ENCODE data around the gene FBF1.

FBF1 gene

DNA sequence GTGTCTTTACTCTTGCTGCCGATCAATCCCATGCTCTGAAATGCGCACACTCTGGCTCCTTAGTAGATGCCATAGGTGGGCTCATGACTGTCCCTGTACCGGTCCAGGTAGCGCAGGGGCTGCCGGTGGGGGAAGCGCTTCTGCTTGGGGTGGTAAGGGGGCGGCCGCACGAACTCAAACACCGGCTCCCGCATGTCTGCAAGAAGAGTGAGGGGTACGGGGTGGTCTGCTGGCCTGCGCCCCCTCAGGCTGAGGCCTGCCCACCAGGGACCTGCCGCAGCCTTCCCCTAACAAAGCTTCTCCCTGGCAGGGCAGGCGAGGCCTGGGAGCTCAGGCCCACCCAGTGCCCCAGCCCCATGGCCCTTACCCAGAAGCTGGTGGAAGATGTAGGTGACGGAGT, 42.1 kb downstream of the FBF1 start:
- TF ChIP-seq, protein P1, sequence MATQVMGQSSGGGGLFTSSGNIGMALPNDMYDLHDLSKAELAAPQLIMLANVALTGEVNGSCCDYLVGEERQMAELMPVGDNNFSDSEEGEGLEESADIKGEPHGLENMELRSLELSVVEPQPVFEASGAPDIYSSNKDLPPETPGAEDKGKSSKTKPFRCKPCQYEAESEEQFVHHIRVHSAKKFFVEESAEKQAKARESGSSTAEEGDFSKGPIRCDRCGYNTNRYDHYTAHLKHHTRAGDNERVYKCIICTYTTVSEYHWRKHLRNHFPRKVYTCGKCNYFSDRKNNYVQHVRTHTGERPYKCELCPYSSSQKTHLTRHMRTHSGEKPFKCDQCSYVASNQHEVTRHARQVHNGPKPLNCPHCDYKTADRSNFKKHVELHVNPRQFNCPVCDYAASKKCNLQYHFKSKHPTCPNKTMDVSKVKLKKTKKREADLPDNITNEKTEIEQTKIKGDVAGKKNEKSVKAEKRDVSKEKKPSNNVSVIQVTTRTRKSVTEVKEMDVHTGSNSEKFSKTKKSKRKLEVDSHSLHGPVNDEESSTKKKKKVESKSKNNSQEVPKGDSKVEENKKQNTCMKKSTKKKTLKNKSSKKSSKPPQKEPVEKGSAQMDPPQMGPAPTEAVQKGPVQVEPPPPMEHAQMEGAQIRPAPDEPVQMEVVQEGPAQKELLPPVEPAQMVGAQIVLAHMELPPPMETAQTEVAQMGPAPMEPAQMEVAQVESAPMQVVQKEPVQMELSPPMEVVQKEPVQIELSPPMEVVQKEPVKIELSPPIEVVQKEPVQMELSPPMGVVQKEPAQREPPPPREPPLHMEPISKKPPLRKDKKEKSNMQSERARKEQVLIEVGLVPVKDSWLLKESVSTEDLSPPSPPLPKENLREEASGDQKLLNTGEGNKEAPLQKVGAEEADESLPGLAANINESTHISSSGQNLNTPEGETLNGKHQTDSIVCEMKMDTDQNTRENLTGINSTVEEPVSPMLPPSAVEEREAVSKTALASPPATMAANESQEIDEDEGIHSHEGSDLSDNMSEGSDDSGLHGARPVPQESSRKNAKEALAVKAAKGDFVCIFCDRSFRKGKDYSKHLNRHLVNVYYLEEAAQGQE (IDR thresholded peaks at IDR 0.05; ENCODE audit: insufficient read depth in 1 of 2, low read depth in 2 of 2, low read length in 2 of 2): no peak
- TF ChIP-seq FOXP2 (optimal IDR thresholded peaks at IDR 0.05; ENCODE audit: borderline replicate concordance, extremely low read depth, extremely low read length, insufficient read depth) (no peak), POLR2AphosphoS5 (IDR thresholded peaks at IDR 0.05; ENCODE audit: low read depth, low read length) (no peak), SIN3A (IDR thresholded peaks at IDR 0.05; ENCODE audit: borderline replicate concordance, insufficient read depth, low read length) (no peak), TAF1 (IDR thresholded peaks at IDR 0.05; ENCODE audit: borderline replicate concordance, insufficient read depth, low read length) (no peak)

DNA sequence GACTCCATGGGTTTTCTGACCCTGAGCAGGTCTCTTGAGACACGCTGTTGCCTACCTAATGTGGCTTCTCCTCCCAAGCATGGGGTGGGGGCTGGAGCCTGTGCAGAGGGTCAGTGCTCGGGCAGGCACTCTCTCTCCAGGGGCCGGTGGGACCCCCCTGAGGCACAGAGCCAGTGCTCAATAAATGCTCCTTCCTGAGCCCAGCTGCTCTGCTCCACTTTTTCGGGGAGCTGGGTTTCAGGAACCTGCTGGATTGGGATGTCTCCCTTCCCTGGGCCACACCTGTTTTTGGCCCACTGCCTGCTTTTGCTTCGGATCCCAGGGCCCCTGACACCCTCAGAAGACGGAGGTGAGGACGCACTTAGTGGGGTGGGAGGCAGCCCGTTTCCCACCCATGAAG, 42.8 kb downstream of the FBF1 start:
- TF ChIP-seq, protein P1 (IDR thresholded peaks at IDR 0.05; ENCODE audit: insufficient read depth in 1 of 2, low read depth in 2 of 2, low read length in 2 of 2): no peak
- TF ChIP-seq SIN3A (IDR thresholded peaks at IDR 0.05; ENCODE audit: borderline replicate concordance, insufficient read depth, low read length): no peak
- no peak for TF ChIP-seq FOXP2 (optimal IDR thresholded peaks at IDR 0.05; ENCODE audit: borderline replicate concordance, extremely low read depth, extremely low read length, insufficient read depth)
- TF ChIP-seq POLR2AphosphoS5 (IDR thresholded peaks at IDR 0.05; ENCODE audit: low read depth, low read length): no peak
- TF ChIP-seq TAF1 (IDR thresholded peaks at IDR 0.05; ENCODE audit: borderline replicate concordance, insufficient read depth, low read length): no peak

DNA sequence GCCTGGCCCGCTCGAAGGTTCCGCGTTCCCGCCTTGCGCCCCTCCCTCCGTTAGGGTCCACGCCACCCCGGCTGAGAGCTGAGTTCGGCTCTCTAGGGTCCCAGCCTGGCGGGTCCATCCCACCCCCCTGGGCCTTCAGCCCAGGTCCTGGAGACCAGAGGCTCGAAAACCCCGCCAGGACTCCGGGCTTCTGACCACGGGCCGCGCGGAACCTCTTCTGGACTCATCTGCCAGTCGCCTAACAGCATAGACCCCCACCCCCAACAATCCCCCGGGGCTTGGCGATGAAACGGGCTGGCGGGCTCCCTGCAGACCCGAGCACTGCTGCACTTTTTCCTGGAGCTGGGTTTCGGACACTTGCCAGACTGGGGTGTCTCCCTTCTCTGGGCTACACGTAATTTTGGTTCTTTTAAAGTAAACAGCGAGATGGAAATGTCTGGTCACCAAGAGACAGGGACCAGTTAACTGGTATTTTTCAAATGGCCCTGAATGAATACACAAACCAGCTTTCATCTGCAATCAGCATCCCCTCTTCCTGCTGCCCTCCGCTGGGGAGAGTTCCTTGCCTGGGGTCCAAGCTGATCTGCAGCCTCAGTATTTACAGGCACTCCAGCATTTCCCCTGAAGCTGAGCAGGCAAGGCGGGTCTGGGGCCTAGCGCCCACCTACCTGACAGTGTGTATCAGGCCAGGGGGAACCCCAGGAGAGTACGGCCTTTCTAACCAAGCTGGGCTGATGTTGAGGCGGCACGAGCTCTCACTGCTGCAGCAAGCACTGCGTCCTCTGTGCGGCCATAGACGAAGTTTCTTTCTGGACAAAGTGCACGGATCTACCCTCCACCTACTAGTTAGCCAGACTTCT, 43.5 kb downstream of the FBF1 start:
- TF ChIP-seq, protein P1 (IDR thresholded peaks at IDR 0.05; ENCODE audit: insufficient read depth in 1 of 2, low read depth in 2 of 2, low read length in 2 of 2): no peak
- TF ChIP-seq TAF1 (IDR thresholded peaks at IDR 0.05; ENCODE audit: borderline replicate concordance, insufficient read depth, low read length) (no peak), POLR2AphosphoS5 (IDR thresholded peaks at IDR 0.05; ENCODE audit: low read depth, low read length) (no peak; the same call in 1 of the 2 replicates), FOXP2 (optimal IDR thresholded peaks at IDR 0.05; ENCODE audit: borderline replicate concordance, extremely low read depth, extremely low read length, insufficient read depth) (no peak)

DNA sequence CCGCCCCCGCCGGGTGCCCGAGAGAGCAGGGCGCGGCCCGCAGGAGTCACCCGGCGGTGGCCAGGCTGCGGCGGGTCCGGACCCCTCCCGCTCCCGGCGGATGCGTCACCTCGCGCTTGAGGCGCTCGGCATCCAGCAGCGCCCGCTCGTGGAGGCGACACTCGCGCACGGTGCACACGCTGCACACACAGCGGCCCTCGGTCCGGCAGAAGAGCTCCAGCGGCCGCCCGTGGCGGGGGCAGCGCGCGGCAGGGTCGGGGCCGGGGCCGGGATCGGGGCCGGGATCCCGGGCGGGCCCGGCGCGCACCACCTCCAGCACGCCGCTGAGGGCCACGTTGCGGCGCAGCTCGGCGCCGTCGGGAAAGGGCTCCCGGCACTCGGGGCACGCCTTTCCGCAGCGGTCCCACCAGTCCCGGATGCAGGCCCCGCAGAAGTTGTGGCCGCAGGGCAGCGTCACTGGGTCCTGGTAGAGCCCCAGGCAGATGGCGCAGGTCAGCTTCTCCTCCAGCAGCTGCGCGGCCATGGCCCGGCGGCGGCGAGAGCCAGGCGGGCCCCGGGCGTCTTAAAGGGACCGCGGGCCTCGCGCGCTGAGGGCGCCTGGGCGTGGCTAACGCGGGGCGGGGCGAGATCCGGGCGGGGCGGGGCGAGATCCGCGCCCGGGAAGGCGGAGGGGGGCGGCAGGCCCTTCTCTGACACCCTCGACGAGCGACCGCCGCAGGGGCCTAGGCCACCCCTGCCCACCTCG, 44.3 kb downstream of the FBF1 start, which contains the start of gene TRIM65:
Gene TRIM65, minus strand, starts transcription at position 537 of the 745 bp plus-strand sequence. Its CDS starts 14 bp downstream, at position 523.
- TF ChIP-seq SIN3A (IDR thresholded peaks at IDR 0.05; ENCODE audit: borderline replicate concordance, insufficient read depth, low read length): peak; percentile 46; the same call in 1 of the 2 replicates
- TF ChIP-seq, protein P1 (IDR thresholded peaks at IDR 0.05; ENCODE audit: insufficient read depth in 1 of 2, low read depth in 2 of 2, low read length in 2 of 2): peak in 1 of 2 experiments; percentile 34; a peak in 1 of 4 replicates
- peak; percentile 79 for TF ChIP-seq FOXP2 (optimal IDR thresholded peaks at IDR 0.05; ENCODE audit: borderline replicate concordance, extremely low read depth, extremely low read length, insufficient read depth)
- TF ChIP-seq TAF1 (IDR thresholded peaks at IDR 0.05; ENCODE audit: borderline replicate concordance, insufficient read depth, low read length): peak; percentile 61; the same call in 1 of the 2 replicates
- peak; percentile 90 for TF ChIP-seq POLR2AphosphoS5 (IDR thresholded peaks at IDR 0.05; ENCODE audit: low read depth, low read length)

All from PFSK-1 (cell line).